K562 (cell line): Measurements from ENCODE around the gene LSP1. TPM values are rescaled to one million over a fixed set of nuclear protein-coding genes. Genes with fewer than 3 reads are reported as not detected.

Experiments used
- BRF1 ChIP-seq: IDR thresholded peaks from 3 replicates; pipeline ENCODE4 v1.6.1; 2011; ENCODE audit warnings: borderline replicate concordance, mild to moderate bottlenecking; ENCODE audit not compliant: insufficient read length; ENCODE audit errors: extremely low read depth
- DACH1 ChIP-seq: fragments of 450-650 bp; IDR thresholded peaks from 2 replicates; pipeline ENCODE4 v1.6.1; 2018; ENCODE audit not compliant: partially characterized antibody
- ELF4 ChIP-seq: fragments of 450-650 bp; formaldehyde crosslinking; IDR thresholded peaks from 2 replicates; pipeline ENCODE4 v1.4.0; 2022; ENCODE audit warnings: missing genetic modification characterization
- ID3 ChIP-seq, 2 experiments: fragments of 250-450 bp in 1 of 2; fragments of 450-650 bp in 1 of 2; sonication (Bioruptor Pico) in 1 of 2; IDR thresholded peaks; 2 replicates each; pipeline versions ENCODE4 v1.6.1 to v1.8.0; 2016 to 2021; ENCODE audit warnings: mild to moderate bottlenecking in 2 of 2, moderate library complexity in 2 of 2, missing compliant biosample characterization in 1 of 2, missing genetic modification characterization in 1 of 2
- JUND ChIP-seq, 2 experiments: IDR thresholded peaks; 2 replicates in 1 of 2; 3 replicates in 1 of 2; pipeline ENCODE4 v1.6.1; 2011; ENCODE audit warnings: borderline replicate concordance in 2 of 2, low read depth in 2 of 2, low read length in 2 of 2, improper control_type of control experiment in 1 of 2, missing biosample characterization in 1 of 2, missing genetic modification characterization in 1 of 2, missing genetic modification reagents in 1 of 2
- MCM3 ChIP-seq: fragments of 450-650 bp; IDR thresholded peaks from 2 replicates; pipeline ENCODE4 v1.6.1; 2016
- MECOM ChIP-seq: fragments of 250-450 bp; sonication (Bioruptor Pico); IDR thresholded peaks from 2 replicates; pipeline ENCODE4 v1.8.0; 2022; ENCODE audit warnings: inconsistent platforms
- MLLT1 ChIP-seq, 2 experiments: fragments of 450-650 bp; IDR thresholded peaks; 2 replicates each; pipeline ENCODE4 v1.6.1; 2016
- NEUROD1 ChIP-seq: fragments of 150-350 bp; IDR thresholded peaks from 2 replicates; pipeline ENCODE4 v1.6.1; 2014; ENCODE audit warnings: borderline replicate concordance, low read length, low read depth; ENCODE audit not compliant: partially characterized antibody
- NR0B1 ChIP-seq: fragments of 450-650 bp; IDR thresholded peaks from one replicate; pipeline ENCODE4 v1.6.1; 2018; ENCODE audit warnings: mild to moderate bottlenecking, moderate library complexity; ENCODE audit not compliant: partially characterized antibody
- NUFIP1 ChIP-seq: fragments of 450-650 bp; IDR thresholded peaks from 2 replicates; pipeline ENCODE4 v1.6.1; 2018; ENCODE audit not compliant: partially characterized antibody
- PML ChIP-seq: IDR thresholded peaks from 2 replicates; pipeline ENCODE4 v1.6.1; 2012; ENCODE audit warnings: low read length, inconsistent platforms
- PRMT5 ChIP-seq: sonication (generic); formaldehyde crosslinking; IDR thresholded peaks from 2 replicates; pipeline ENCODE4 v1.5.0; 2020; ENCODE audit warnings: missing genetic modification reagents
- RAD21 ChIP-seq, 2 experiments: fragments of 250-450 bp in 1 of 2; fragments of 450-650 bp in 1 of 2; sonication (Bioruptor Pico) in 1 of 2; formaldehyde crosslinking in 1 of 2; IDR thresholded peaks in 1 of 2; conservative IDR thresholded peaks in 1 of 2; 2 replicates each; pipeline versions ENCODE4 v1.4.0 to v1.8.0; 2020 to 2022; ENCODE audit warnings: mild to moderate bottlenecking in 2 of 2, moderate library complexity in 1 of 2
- RFX7 ChIP-seq: fragments of 250-450 bp; sonication (Bioruptor Pico); IDR thresholded peaks from 2 replicates; pipeline ENCODE4 v1.5.1; 2021; ENCODE audit warnings: mild to moderate bottlenecking
- ZBTB2 ChIP-seq: fragments of 450-650 bp; IDR thresholded peaks from 2 replicates; pipeline ENCODE4 v1.6.1; 2016; ENCODE audit warnings: antibody characterized with exemption
- ZNF174 ChIP-seq: fragments of 250-450 bp; sonication (Bioruptor Pico); IDR thresholded peaks from 2 replicates; pipeline ENCODE4 v1.4.0; 2020; ENCODE audit warnings: mild to moderate bottlenecking
- ZNF431 ChIP-seq: sonication (generic); formaldehyde crosslinking; IDR thresholded peaks from 2 replicates; pipeline ENCODE4 v1.8.0; 2022; ENCODE audit warnings: mild to moderate bottlenecking, missing genetic modification reagents
- ZNF583 ChIP-seq: fragments of 250-450 bp; sonication (Bioruptor Pico); IDR thresholded peaks from 2 replicates; pipeline ENCODE4 v1.4.0; 2020
- ZNF586 ChIP-seq: fragments of 450-650 bp; formaldehyde crosslinking; conservative IDR thresholded peaks from 2 replicates; pipeline ENCODE4 v1.4.0; 2020; ENCODE audit warnings: mild to moderate bottlenecking, moderate library complexity
- ZNF696 ChIP-seq: fragments of 250-450 bp; sonication (Bioruptor Pico); conservative IDR thresholded peaks from 2 replicates; pipeline ENCODE4 v1.4.0; 2020; ENCODE audit warnings: mild to moderate bottlenecking, moderate library complexity
- polyA plus RNA-seq, 8 experiments: library from polyadenylated mRNA; depleted of rRNA in 4 of 8; stranded (reverse) in 5 of 8; unstranded in 3 of 8; fragments of >200 nt; fragmentation: Nextera tagmentation in 2 of 8; fragmentation: Illumina TruSeq in 1 of 8; extraction: Ambion mirVana in 2 of 8; extraction: Trizol in 1 of 8; gene quantifications; 2 replicates each; pipeline versions ENCODE4 v1.2.1 to v1.2.3, GENCODE V29; 2011 to 2014; ENCODE audit warnings: inconsistent platforms in 1 of 8, missing spikeins in 1 of 8
- total RNA-seq, 7 experiments: library from RNA; depleted of rRNA in 6 of 7; stranded (reverse); fragments of >200 nt in 6 of 7; fragmentation: Illumina TruSeq in 2 of 7; extraction: Trizol in 2 of 7; gene quantifications; 2 replicates each; pipeline versions ENCODE4 v1.2.1 to v1.2.3, GENCODE V29; 2011 to 2021; ENCODE audit warnings: low replicate concordance in 1 of 7

Gene LSP1
- total and polyA plus RNA-seq, 9 of the 15 experiments (the other 6 are each of a cell fraction or from before 2014, with no cell fraction given), result 0.08 to 2.9 (median 0.65) TPM; not detected in 2

- TF ChIP-seq NR0B1, result no peak
- peak; percentile 90 for TF ChIP-seq ELF4
- TF ChIP-seq ZBTB2, result 0 out of 2 replicates have a peak, but pooled peaks have one; percentile 62
- no peak for TF ChIP-seq PML
- peak; percentile 53; the same call in 1 of the 2 replicates for TF ChIP-seq JUND (IDR thresholded peaks at IDR 0.05; ENCODE audit: borderline replicate concordance, low read depth, low read length)
- TF ChIP-seq JUND (tag; IDR thresholded peaks at IDR 0.05; ENCODE audit: borderline replicate concordance, low read depth, low read length), result peak; percentile 35; the same call in 2 of the 3 replicates
- TF ChIP-seq ZNF586, result no peak
- TF ChIP-seq NUFIP1, result no peak
- TF ChIP-seq NEUROD1, result peak; percentile 46
- no peak for TF ChIP-seq DACH1
- no peak for TF ChIP-seq ZNF174 (CRISPR knock-in tag)
- peak; percentile 82 to 84; a peak in 3 of 4 replicates for TF ChIP-seq MLLT1 (IDR thresholded peaks at IDR 0.05)
- TF ChIP-seq RAD21 (CRISPR knock-in tag; conservative IDR thresholded peaks at IDR 0.05 in 1 of 2, IDR thresholded peaks at IDR 0.05 in 1 of 2), result no peak
- TF ChIP-seq PRMT5, result no peak
- no peak for TF ChIP-seq BRF1
- TF ChIP-seq ZNF431, result no peak
- no peak for TF ChIP-seq RFX7
- TF ChIP-seq ID3 (CRISPR knock-in tag; IDR thresholded peaks at IDR 0.05), result no peak
- no peak; the same call in 1 of the 2 replicates for TF ChIP-seq ID3 (tag; IDR thresholded peaks at IDR 0.05)
- peak; percentile 95 for TF ChIP-seq MECOM (CRISPR knock-in tag)
- no peak for TF ChIP-seq MCM3
- no peak for TF ChIP-seq ZNF696 (CRISPR knock-in tag)
- TF ChIP-seq ZNF583 (CRISPR knock-in tag), result no peak
These were observed 8.4 kb upstream of the LSP1 start (continued) for GRCh38 chr11:1844221-1845094.
